GM19025 (cell line): ENCODE data around the gene ZNF737.
"Not testable (repeated sequence)": the region's sequence is repeated elsewhere in the genome, so short reads cannot be mapped to it uniquely, and the experiment has no call there.

ENCODE experiments used
- ATAC-seq: cut with Tn5 transposase; IDR thresholded peaks from one replicate; pipeline ENCODE4 v1.9.1; 2021; ENCODE audit warnings: mild to moderate bottlenecking, low read depth, moderate library complexity; ENCODE audit not compliant: unreplicated experiment

ZNF737 gene

GRCh38 chr19:20565321-20566018, at the start of gene ZNF737:
Gene ZNF737, minus strand, starts transcription at chr19:20565781. Its CDS starts 141 bp downstream, at chr19:20565640.
- peak; percentile 89 for ATAC-seq

DNA sequence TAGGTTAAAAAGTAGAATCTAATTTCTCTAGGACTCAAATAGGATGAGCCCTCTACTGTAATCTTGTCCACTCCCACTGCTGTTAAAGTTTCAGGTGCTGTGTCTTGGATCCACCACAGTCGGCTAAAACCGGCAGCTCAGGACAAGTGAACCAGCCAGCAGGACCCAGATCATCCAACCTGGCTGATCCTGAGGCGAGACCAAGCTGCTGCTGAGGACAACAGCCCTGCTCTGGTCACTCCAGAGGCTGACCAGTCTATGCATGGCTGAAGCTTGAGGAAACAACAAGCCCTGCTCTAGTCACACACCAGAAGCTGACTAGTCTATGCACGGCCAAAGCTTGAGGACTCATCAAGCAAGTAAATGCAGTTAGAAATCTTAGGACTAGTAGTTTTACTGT, 49.4 kb upstream of the ZNF737 start:
- ATAC-seq: not testable (repeated sequence)

DNA sequence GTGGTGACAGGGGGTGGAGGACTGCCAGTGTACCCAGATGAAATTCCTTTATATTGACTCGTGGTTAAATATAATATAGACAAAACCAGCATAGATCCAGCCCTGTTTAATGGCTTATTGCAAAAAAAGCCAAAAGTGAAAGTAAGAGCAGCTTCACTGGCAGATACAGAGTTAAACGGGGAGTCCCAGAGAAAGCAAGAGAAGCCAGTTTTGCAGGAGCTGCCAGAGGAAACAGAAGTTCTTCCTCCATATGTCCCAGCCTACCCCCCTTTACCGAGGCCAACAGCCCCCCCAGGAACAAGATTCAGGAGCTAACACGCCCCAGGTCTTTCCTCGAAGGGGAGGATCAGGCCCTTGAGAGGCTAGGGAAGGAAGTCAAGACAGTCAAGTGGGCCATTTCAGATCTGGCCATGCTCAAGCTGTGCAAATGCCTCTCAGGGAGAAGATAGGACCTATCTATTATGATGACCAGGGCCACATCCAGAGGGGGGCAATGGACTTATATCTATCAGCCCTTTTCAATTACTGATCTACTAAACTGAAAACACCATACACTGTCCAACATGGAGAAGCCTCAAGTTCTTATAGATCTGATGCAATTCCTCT, 47.2 kb upstream of the ZNF737 start:
- ATAC-seq: no peak

- ATAC-seq: no peak
Measured at GRCh38 chr19:20611866-20612265, 46.3 kb upstream of the ZNF737 start.

- ATAC-seq: no peak
Measured at GRCh38 chr19:20607943-20608342, 42.4 kb upstream of the ZNF737 start.

DNA sequence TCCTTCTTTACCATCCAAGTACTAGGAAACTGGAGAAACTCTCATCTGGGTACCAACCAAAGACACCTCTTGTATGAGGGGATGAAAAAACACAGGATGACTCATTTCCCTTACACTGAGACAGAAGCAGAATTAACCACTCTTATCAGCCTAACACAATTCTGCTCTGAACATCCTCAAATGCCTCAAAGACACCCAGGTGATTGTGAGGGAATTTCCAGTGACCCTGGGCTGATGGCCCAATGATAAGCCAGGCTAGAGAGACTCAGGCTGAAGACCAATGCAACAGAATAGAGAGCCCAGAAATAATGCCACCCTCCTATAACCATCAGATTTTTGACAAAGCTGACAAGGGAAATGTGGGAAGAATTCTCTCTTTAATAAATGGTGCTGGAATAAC, 7.0 kb downstream of the ZNF737 start:
- no peak for ATAC-seq

GRCh38 chr19:20558011-20558410, 7.6 kb downstream of the ZNF737 start:
- ATAC-seq: no peak

GRCh38 chr19:20544667-20545333, 20.8 kb downstream of the ZNF737 start:
- not testable (repeated sequence) for ATAC-seq

DNA sequence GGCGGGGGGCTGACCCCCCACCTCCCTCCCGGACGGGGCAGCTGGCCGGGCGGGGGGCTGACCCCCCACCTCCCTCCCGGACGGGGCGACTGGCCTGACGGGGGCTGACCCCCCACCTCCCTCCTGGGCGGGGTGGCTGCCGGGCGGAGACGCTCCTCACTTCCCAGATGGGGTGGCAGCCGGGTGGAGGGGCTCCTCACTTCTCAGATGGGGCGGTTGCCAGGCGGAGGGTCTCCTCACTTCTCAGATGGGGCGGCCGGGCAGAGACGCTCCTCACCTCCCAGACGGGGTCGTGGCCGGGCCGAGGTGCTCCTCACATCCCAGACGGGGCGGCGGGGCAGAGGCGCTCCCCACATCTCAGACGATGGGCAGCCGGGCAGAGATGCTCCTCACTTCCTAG, 35.3 kb downstream of the ZNF737 start:
- not testable (repeated sequence) for ATAC-seq

DNA sequence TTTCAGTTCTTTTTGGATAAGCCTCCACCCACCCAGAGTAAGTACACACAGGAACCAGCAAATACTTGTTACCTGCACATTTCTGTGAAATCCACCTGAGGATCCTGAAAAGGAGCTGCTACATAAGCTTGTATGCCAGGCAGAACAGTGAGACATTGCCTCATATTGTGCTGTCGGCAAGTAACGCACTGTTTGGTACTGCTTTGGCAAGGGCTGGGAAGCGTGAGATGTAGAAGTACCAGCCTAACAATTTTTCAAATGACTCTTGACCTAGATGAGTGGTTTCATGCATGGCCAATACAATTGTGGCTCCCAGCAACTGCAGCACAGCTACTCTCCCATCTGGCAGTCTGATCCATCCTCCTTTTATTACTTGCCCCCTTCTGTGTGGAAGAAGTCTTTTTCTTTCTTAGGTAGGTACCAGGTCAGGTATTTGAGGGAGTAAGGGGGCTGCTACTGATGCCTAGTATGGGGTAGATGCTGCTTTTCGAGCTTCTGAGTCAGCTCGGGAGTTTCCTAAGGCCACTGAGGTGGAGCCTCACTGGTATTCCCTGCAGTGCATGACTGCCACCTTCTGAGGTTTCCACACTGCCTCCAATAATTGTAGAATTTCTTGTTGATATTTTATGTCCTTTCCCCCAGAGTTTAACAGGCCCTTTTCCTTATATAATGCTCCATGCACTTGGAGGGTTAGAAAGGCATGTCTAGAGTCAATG, 52.2 kb downstream of the ZNF737 start:
- no peak for ATAC-seq

- ATAC-seq: no peak
Measured at GRCh38 chr19:20503476-20503875, 62.1 kb downstream of the ZNF737 start.
